HG03097 (cell line): Measurements from ENCODE around the gene RGMA.

Source experiments
- ATAC-seq: cut with Tn5 transposase; IDR thresholded peaks from one replicate; pipeline ENCODE4 v1.9.1; 2021; ENCODE audit not compliant: unreplicated experiment, low FRiP score

The RGMA gene

GRCh38 chr15:93102211-93102610 lies 13.2 kb upstream of the RGMA start:
- ATAC-seq: no peak

GRCh38 chr15:93093765-93094164 lies 4.8 kb upstream of the RGMA start:
- no peak for ATAC-seq

- no peak for ATAC-seq
Observed at GRCh38 chr15:93091465-93091864, 2.5 kb upstream of the RGMA start.

GRCh38 chr15:93089727-93090305 lies 805 bp upstream of the RGMA start:
- ATAC-seq: no peak

GRCh38 chr15:93088200-93088980 lies 621 bp downstream of the RGMA start:
- no peak for ATAC-seq

GRCh38 chr15:93087825-93088199 lies 1.2 kb downstream of the RGMA start:
- peak; percentile 58 for ATAC-seq

- no peak for ATAC-seq
Observed at GRCh38 chr15:93086791-93087190, 2.2 kb downstream of the RGMA start.

GRCh38 chr15:93085692-93086091 lies 3.3 kb downstream of the RGMA start:
- ATAC-seq: no peak

- ATAC-seq: no peak
Observed at GRCh38 chr15:93082861-93083260, 6.2 kb downstream of the RGMA start.

- ATAC-seq: no peak
Observed at GRCh38 chr15:93081399-93081798, 7.6 kb downstream of the RGMA start.

GRCh38 chr15:93080451-93080850 lies 8.6 kb downstream of the RGMA start:
- no peak for ATAC-seq

- no peak for ATAC-seq
Observed at GRCh38 chr15:93076875-93077274, 12.1 kb downstream of the RGMA start.

GRCh38 chr15:93076217-93076616 lies 12.8 kb downstream of the RGMA start:
- ATAC-seq: no peak

- no peak for ATAC-seq
Observed at GRCh38 chr15:93074599-93074998, 14.4 kb downstream of the RGMA start.

- ATAC-seq: no peak
Observed at GRCh38 chr15:93073465-93073952, 15.5 kb downstream of the RGMA start.

GRCh38 chr15:93072411-93073394 lies 16.3 kb downstream of the RGMA start:
- no peak for ATAC-seq

GRCh38 chr15:93072011-93072410 lies 17.0 kb downstream of the RGMA start:
- ATAC-seq: no peak

- ATAC-seq: no peak
Observed at GRCh38 chr15:93071469-93071936, 17.5 kb downstream of the RGMA start.

- no peak for ATAC-seq
Observed at GRCh38 chr15:93070551-93071296, 18.3 kb downstream of the RGMA start.

- no peak for ATAC-seq
Observed at GRCh38 chr15:93070132-93070531, 18.9 kb downstream of the RGMA start.
